Stimulated activated CD4-positive, alpha-beta T cell treated with anti-CD3 and anti-CD28 coated beads, TNF-alpha, amount 100 ng/mL, for 4 hours (primary cell): ENCODE measurements around the gene SCN9A.

ENCODE experiments used
- DNase-seq, 3 experiments: peaks; one replicate each; pipeline ENCODE4 v3.0.0-alpha.2; 2020; ENCODE audit warnings: low read depth in 3 of 3

SCN9A gene

GRCh38 chr2:166179201-166179600, 196.5 kb downstream of the SCN9A start:
- DNase-seq, result no peak

- no peak for DNase-seq
These were observed 202.5 kb downstream of the SCN9A start for GRCh38 chr2:166173263-166173662.

GRCh38 chr2:166171216-166171615, 204.5 kb downstream of the SCN9A start:
- DNase-seq, result no peak

- DNase-seq, result no peak
These were observed 205.4 kb downstream of the SCN9A start for GRCh38 chr2:166170356-166170755.

GRCh38 chr2:166167449-166167848, 208.3 kb downstream of the SCN9A start:
- no peak for DNase-seq

- DNase-seq, result no peak
These were observed 212.0 kb downstream of the SCN9A start for GRCh38 chr2:166163775-166164174.

- no peak for DNase-seq
These were observed 217.2 kb downstream of the SCN9A start for GRCh38 chr2:166158546-166158945.

- no peak for DNase-seq
These were observed 218.2 kb downstream of the SCN9A start for GRCh38 chr2:166157578-166157977.

- DNase-seq, result no peak
These were observed 218.7 kb downstream of the SCN9A start for GRCh38 chr2:166156985-166157490.

GRCh38 chr2:166155589-166155988, 220.2 kb downstream of the SCN9A start:
- DNase-seq, result no peak

GRCh38 chr2:166154685-166155338, 220.9 kb downstream of the SCN9A start:
- DNase-seq, result no peak

GRCh38 chr2:166152064-166152463, 223.7 kb downstream of the SCN9A start:
- no peak for DNase-seq

- DNase-seq, result no peak
These were observed 227.0 kb downstream of the SCN9A start for GRCh38 chr2:166148500-166149400.

GRCh38 chr2:166147883-166148282, 227.9 kb downstream of the SCN9A start:
- no peak for DNase-seq
